OCI-LY3 (cell line): Measurements from ENCODE around the gene SH3YL1.

Experiments used
- H2AFZ ChIP-seq: fragments of 200-600, 300-600 bp; shearing (Covaris generic); 2 replicates; pipeline ENCODE4 v1.6.0; 2014; ENCODE audit warnings: antibody characterized with exemption, low read depth, low read length
- H3K27ac ChIP-seq: fragments of 200-600, 300-600 bp; sonication (generic); 2 replicates; pipeline ENCODE4 v1.5.1; 2014; ENCODE audit warnings: mild to moderate bottlenecking, low read length, moderate library complexity, mixed read lengths
- H3K27me3 ChIP-seq: fragments of 200-600, 300-600 bp; sonication (generic); 2 replicates; pipeline ENCODE4 v1.6.1; 2014; ENCODE audit warnings: low read depth, low read length, mixed read lengths
- H3K36me3 ChIP-seq: fragments of 200-600, 300-600 bp; sonication (generic); replicated peaks from 2 replicates; pipeline ENCODE3; 2014; ENCODE audit warnings: low read depth, low read length, mixed read lengths
- H3K4me1 ChIP-seq: fragments of 300-600, 200-600 bp; sonication (generic); 2 replicates; pipeline ENCODE4 v1.6.1; 2014; ENCODE audit warnings: low read length, mixed read lengths
- H3K4me2 ChIP-seq: fragments of 200-600, 300-600 bp; sonication (generic); 2 replicates; pipeline ENCODE4 v1.6.1; 2014; ENCODE audit warnings: low read length, mixed read lengths
- H3K4me3 ChIP-seq: fragments of 300-600, 200-600 bp; sonication (generic); 2 replicates; pipeline ENCODE4 v1.5.1; 2014; ENCODE audit warnings: antibody characterized with exemption, mild to moderate bottlenecking, low read length, moderate library complexity
- H3K79me2 ChIP-seq: fragments of 300-600, 200-600 bp; shearing (Covaris generic); 2 replicates; pipeline ENCODE4 v1.6.1; 2014; ENCODE audit warnings: mild to moderate bottlenecking, low read length, mixed read lengths
- H3K9ac ChIP-seq: fragments of 300-600, 200-600 bp; shearing (Covaris generic); 2 replicates; pipeline ENCODE4 v1.6.0; 2014; ENCODE audit warnings: mild to moderate bottlenecking, low read length, moderate library complexity
- H3K9me3 ChIP-seq: fragments of 200-600, 300-600 bp; shearing (Covaris generic); 2 replicates; pipeline ENCODE4 v1.6.1; 2014; ENCODE audit warnings: low read length, mixed read lengths; ENCODE audit not compliant: insufficient read depth
- H4K20me1 ChIP-seq: fragments of 200-600, 300-600 bp; sonication (generic); 2 replicates; pipeline ENCODE4 v1.6.1; 2016; ENCODE audit warnings: low read length, mixed read lengths; ENCODE audit not compliant: insufficient read depth
- CTCF ChIP-seq: fragments of 200-600, 300-600 bp; sonication (generic); IDR thresholded peaks from 2 replicates; pipeline ENCODE4 v1.5.1; 2014; ENCODE audit warnings: antibody characterized with exemption, low read length, low read depth
- EZH2phosphoT487 ChIP-seq: fragments of 200-600 bp; shearing (Covaris generic); IDR thresholded peaks from 2 replicates; pipeline ENCODE4 v1.6.1; 2018; ENCODE audit warnings: antibody characterized with exemption, mixed run types, low read depth

The SH3YL1 gene

GRCh38 chr2:255195-255594 lies 8.6 kb downstream of the SH3YL1 start:
- Histone ChIP-seq H3K4me3 (no peak overlapping the region), H3K27me3 (no peaks in the 10 kb centered on the region), H3K27ac (no peak overlapping the region), H2AFZ (no peak overlapping the region), H3K9me3 (no peaks in the 10 kb centered on the region), H3K9ac (no peak overlapping the region), H3K4me1 (no peaks in the 10 kb centered on the region), H4K20me1 (no peaks in the 10 kb centered on the region), H3K36me3 (no peaks in the 10 kb centered on the region), H3K4me2 (no peak overlapping the region), H3K79me2 (no peaks in the 10 kb centered on the region)
- TF ChIP-seq EZH2phosphoT487: no peak
- no peak for TF ChIP-seq CTCF

- Histone ChIP-seq H4K20me1 (no peaks in the 10 kb centered on the region), H3K9me3 (no peaks in the 10 kb centered on the region), H3K9ac (no peak overlapping the region), H3K27me3 (no peaks in the 10 kb centered on the region), H3K4me1 (no peaks in the 10 kb centered on the region), H3K36me3 (no peaks in the 10 kb centered on the region), H3K4me2 (no peak overlapping the region), H2AFZ (no peak overlapping the region), H3K4me3 (no peak overlapping the region), H3K79me2 (no peaks in the 10 kb centered on the region), H3K27ac (no peak overlapping the region)
- TF ChIP-seq EZH2phosphoT487 (no peak), CTCF (no peak)
Measured at GRCh38 chr2:254241-254640, 9.6 kb downstream of the SH3YL1 start.

- H3K36me3 ChIP-seq: no peaks in the 10 kb centered on the region
- H3K4me3 ChIP-seq: no peak overlapping the region
- H3K79me2 ChIP-seq: no peaks in the 10 kb centered on the region
- no peaks in the 10 kb centered on the region for H3K27me3 ChIP-seq
- no peak for TF ChIP-seq EZH2phosphoT487
- no peak for TF ChIP-seq CTCF
- no peak overlapping the region for H3K4me2 ChIP-seq
- H3K9ac ChIP-seq: no peak overlapping the region
- no peaks in the 10 kb centered on the region for H4K20me1 ChIP-seq
- no peaks in the 10 kb centered on the region for H3K9me3 ChIP-seq
- no peak overlapping the region for H2AFZ ChIP-seq
- H3K27ac ChIP-seq: no peak overlapping the region
- H3K4me1 ChIP-seq: no peaks in the 10 kb centered on the region
Measured at GRCh38 chr2:253202-253638, 10.6 kb downstream of the SH3YL1 start.

GRCh38 chr2:252001-252602 lies 11.7 kb downstream of the SH3YL1 start:
- H3K27me3 ChIP-seq: no peaks in the 10 kb centered on the region

More at GRCh38 chr2:252001-252602, 11.7 kb downstream of the SH3YL1 start:
- Histone ChIP-seq H4K20me1 (no peaks in the 10 kb centered on the region), H3K9me3 (no peaks in the 10 kb centered on the region), H3K4me3 (no peak overlapping the region), H2AFZ (no peak overlapping the region), H3K9ac (no peak overlapping the region), H3K4me2 (no peak overlapping the region), H3K4me1 (no peaks in the 10 kb centered on the region), H3K27ac (no peak overlapping the region), H3K79me2 (no peaks in the 10 kb centered on the region), H3K36me3 (no peaks in the 10 kb centered on the region)
- TF ChIP-seq CTCF: no peak
